ENCODE data around the gene ERCC6L.
"Not testable (repeated sequence)": the region's sequence is repeated elsewhere in the genome, so short reads cannot be mapped to it uniquely, and the experiment has no call there.

The ERCC6L gene

GRCh38 chrX:72220375-72220774, 18.5 kb downstream of the ERCC6L start:
- not testable (repeated sequence) for H2AK5ac ChIP-seq (ENCODE audit: low read depth, low read length); H2AFZ ChIP-seq (ENCODE audit: low read length); H4K91ac ChIP-seq (ENCODE audit: low read depth, low read length, poor library complexity); H4K8ac ChIP-seq (ENCODE audit: low read depth, low read length); H3K79me1 ChIP-seq (ENCODE audit: low read depth, low read length); H3K9ac ChIP-seq (ENCODE audit: low read depth, low read length, poor library complexity); H2BK12ac ChIP-seq (ENCODE audit: low read length); H3K4me1 ChIP-seq (ENCODE audit: control insufficient read depth in 2 of 2, insufficient read depth in 1 of 2, low read depth in 1 of 2, low read length in 2 of 2); H3K4me3 ChIP-seq (ENCODE audit: low read length in 2 of 2); DNase-seq (ENCODE audit: low spot score); H3K4me2 ChIP-seq (ENCODE audit: insufficient read depth, low read length, poor library complexity, severe bottlenecking); H3K14ac ChIP-seq (ENCODE audit: low read length); H2BK120ac ChIP-seq (ENCODE audit: low read depth, low read length); H2BK15ac ChIP-seq (ENCODE audit: low read length); H2BK5ac ChIP-seq (ENCODE audit: low read length); H3K4ac ChIP-seq (ENCODE audit: low read length); H3K27ac ChIP-seq (replicated peaks; ENCODE audit: low read length); H3K23ac ChIP-seq (ENCODE audit: low read depth, low read length, poor library complexity); H3K27me3 ChIP-seq (ENCODE audit: control insufficient read depth in 3 of 3, insufficient read depth in 3 of 3, low read depth in 1 of 3, low read length in 3 of 3); H3K18ac ChIP-seq (ENCODE audit: low read length)
- peaks cover 0 to 22% of the 10 kb centered on the region in 2 donors for H3K36me3 ChIP-seq (replicated peaks in 1 of 2; ENCODE audit: control insufficient read depth in 2 of 2, insufficient read depth in 2 of 2, low read length in 2 of 2)
- peaks cover 0 to 19% of the 10 kb centered on the region in 2 donors for H3K9me3 ChIP-seq (replicated peaks in 1 of 2; ENCODE audit: control insufficient read depth in 2 of 2, insufficient read depth in 1 of 2, low read depth in 1 of 2, low read length in 2 of 2)
- WGBS, 2 donors (ENCODE audit: extremely low coverage in 2 of 2, insufficient read length in 2 of 2, insufficient replicate concordance in 1 of 2) = no CpG with 5 or more reads among the region's 3 CpGs

DNA sequence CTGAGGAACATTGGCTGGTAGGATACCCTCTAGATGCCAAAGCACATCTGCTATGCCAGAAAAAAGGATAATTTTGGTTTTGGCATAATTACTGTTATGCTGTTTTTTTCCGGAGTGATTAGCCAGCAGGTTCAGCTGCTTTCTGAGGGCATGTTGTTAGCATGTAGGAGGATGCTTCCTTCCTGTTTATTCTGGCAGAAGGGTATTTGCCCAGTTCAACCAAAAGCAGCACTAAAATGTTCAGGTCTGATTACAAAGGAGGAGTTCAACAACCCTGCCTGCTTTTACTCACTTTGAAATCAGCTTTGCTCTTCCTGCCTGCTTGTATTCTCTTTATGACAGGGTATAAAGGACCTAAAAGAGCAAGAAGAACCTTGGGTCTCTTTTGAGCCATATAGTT, 21.9 kb downstream of the ERCC6L start:
- H3K4me2 ChIP-seq (ENCODE audit: insufficient read depth, low read length, poor library complexity, severe bottlenecking) = no peak overlapping the region
- peaks cover 0 to 19% of the 10 kb centered on the region in 2 donors for H3K9me3 ChIP-seq (replicated peaks in 1 of 2; ENCODE audit: control insufficient read depth in 2 of 2, insufficient read depth in 1 of 2, low read depth in 1 of 2, low read length in 2 of 2)
- H2BK5ac ChIP-seq (ENCODE audit: low read length) = no peak overlapping the region
- peaks cover 0 to 11% of the 10 kb centered on the region in 2 donors for H3K36me3 ChIP-seq (replicated peaks in 1 of 2; ENCODE audit: control insufficient read depth in 2 of 2, insufficient read depth in 2 of 2, low read length in 2 of 2)
- DNase-seq (ENCODE audit: low spot score) = no peak
- H3K9ac ChIP-seq (ENCODE audit: low read depth, low read length, poor library complexity) = no peak overlapping the region
- H2AFZ ChIP-seq (ENCODE audit: low read length) = no peak overlapping the region
- no peak overlapping the region for H3K18ac ChIP-seq (ENCODE audit: low read length)
- no peak overlapping the region for H2BK12ac ChIP-seq (ENCODE audit: low read length)
- H3K79me1 ChIP-seq (ENCODE audit: low read depth, low read length) = no peaks in the 10 kb centered on the region
- no peaks in the 10 kb centered on the region for H3K4me1 ChIP-seq (ENCODE audit: control insufficient read depth in 2 of 2, insufficient read depth in 1 of 2, low read depth in 1 of 2, low read length in 2 of 2)
- H4K8ac ChIP-seq (ENCODE audit: low read depth, low read length) = no peak overlapping the region
- no peak overlapping the region for H2AK5ac ChIP-seq (ENCODE audit: low read depth, low read length)
- no peak overlapping the region for H3K27ac ChIP-seq (replicated peaks; ENCODE audit: low read length)
- no peak overlapping the region for H2BK120ac ChIP-seq (ENCODE audit: low read depth, low read length)
- no peak overlapping the region for H3K4me3 ChIP-seq (ENCODE audit: low read length in 2 of 2)
- no peak overlapping the region for H2BK15ac ChIP-seq (ENCODE audit: low read length)
- H3K23ac ChIP-seq (ENCODE audit: low read depth, low read length, poor library complexity) = no peak overlapping the region
- no peaks in the 10 kb centered on the region for H3K27me3 ChIP-seq (ENCODE audit: control insufficient read depth in 3 of 3, insufficient read depth in 3 of 3, low read depth in 1 of 3, low read length in 3 of 3)
- H3K14ac ChIP-seq (ENCODE audit: low read length) = no peak overlapping the region
- no peak overlapping the region for H3K4ac ChIP-seq (ENCODE audit: low read length)
- no CpG with 5 or more reads among the region's 1 CpG for WGBS, 2 donors (ENCODE audit: extremely low coverage in 2 of 2, insufficient read length in 2 of 2, insufficient replicate concordance in 1 of 2)
- H4K91ac ChIP-seq (ENCODE audit: low read depth, low read length, poor library complexity) = no peak overlapping the region

DNA sequence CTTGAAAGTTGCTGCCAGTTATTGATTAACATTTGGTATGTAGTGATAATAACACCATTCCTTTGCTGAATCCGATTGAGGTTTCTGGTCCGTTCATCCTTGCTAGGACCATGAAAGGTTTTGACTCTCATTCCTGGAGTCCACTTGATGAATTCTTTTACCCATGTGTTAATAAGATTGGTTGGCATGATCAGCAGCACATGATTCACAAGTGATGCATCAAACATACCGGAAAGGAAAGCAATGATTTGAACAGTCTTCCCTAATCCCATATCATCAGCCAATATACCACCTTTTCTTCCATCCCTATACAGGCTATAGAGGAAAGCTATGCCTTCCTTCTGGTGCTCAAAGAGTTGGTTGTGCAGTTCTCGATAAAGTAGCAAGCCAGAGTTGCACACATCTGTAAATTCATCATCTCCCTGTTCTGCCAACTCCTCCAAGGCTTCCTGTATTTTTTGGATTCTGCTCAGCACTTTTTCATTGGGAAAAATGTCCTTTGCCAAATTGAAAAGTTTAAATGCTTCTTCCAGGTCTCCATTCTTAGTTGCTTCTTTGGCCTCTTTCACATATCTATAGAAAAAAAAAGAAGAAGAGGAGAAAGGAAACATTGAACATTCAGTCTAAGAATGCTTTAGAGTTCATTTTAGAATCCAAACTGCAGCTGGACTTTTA, 30.6 kb downstream of the ERCC6L start:
- no peak overlapping the region for H3K27ac ChIP-seq (replicated peaks; ENCODE audit: low read length)
- H3K4ac ChIP-seq (ENCODE audit: low read length) = no peak overlapping the region
- H3K79me1 ChIP-seq (ENCODE audit: low read depth, low read length) = no peaks in the 10 kb centered on the region
- no peak overlapping the region for H3K9ac ChIP-seq (ENCODE audit: low read depth, low read length, poor library complexity)
- no peak overlapping the region for H2BK15ac ChIP-seq (ENCODE audit: low read length)
- H4K8ac ChIP-seq (ENCODE audit: low read depth, low read length) = no peak overlapping the region
- no CpG with 5 or more reads among the region's 4 CpGs for WGBS, 2 donors (ENCODE audit: extremely low coverage in 2 of 2, insufficient read length in 2 of 2, insufficient replicate concordance in 1 of 2)
- no peak overlapping the region for H2BK12ac ChIP-seq (ENCODE audit: low read length)
- H3K4me2 ChIP-seq (ENCODE audit: insufficient read depth, low read length, poor library complexity, severe bottlenecking) = no peak overlapping the region
- H3K9me3 ChIP-seq (replicated peaks in 1 of 2; ENCODE audit: control insufficient read depth in 2 of 2, insufficient read depth in 1 of 2, low read depth in 1 of 2, low read length in 2 of 2) = peaks cover 0 to 2% of the 10 kb centered on the region in 2 donors
- H3K4me1 ChIP-seq (ENCODE audit: control insufficient read depth in 2 of 2, insufficient read depth in 1 of 2, low read depth in 1 of 2, low read length in 2 of 2) = peaks cover 0 to under 1% of the 10 kb centered on the region in 2 donors
- DNase-seq (ENCODE audit: low spot score) = no peak
- no peaks in the 10 kb centered on the region for H3K27me3 ChIP-seq (ENCODE audit: control insufficient read depth in 3 of 3, insufficient read depth in 3 of 3, low read depth in 1 of 3, low read length in 3 of 3)
- H2AFZ ChIP-seq (ENCODE audit: low read length) = no peak overlapping the region
- H3K18ac ChIP-seq (ENCODE audit: low read length) = no peak overlapping the region
- no peak overlapping the region for H3K14ac ChIP-seq (ENCODE audit: low read length)
- peaks cover 17 to 62% of the 10 kb centered on the region in 2 donors for H3K36me3 ChIP-seq (replicated peaks in 1 of 2; ENCODE audit: control insufficient read depth in 2 of 2, insufficient read depth in 2 of 2, low read length in 2 of 2)
- H2AK5ac ChIP-seq (ENCODE audit: low read depth, low read length) = no peak overlapping the region
- no peak overlapping the region for H2BK5ac ChIP-seq (ENCODE audit: low read length)
- no peak overlapping the region for H3K23ac ChIP-seq (ENCODE audit: low read depth, low read length, poor library complexity)
- H3K4me3 ChIP-seq (ENCODE audit: low read length in 2 of 2) = no peak overlapping the region
- H4K91ac ChIP-seq (ENCODE audit: low read depth, low read length, poor library complexity) = no peak overlapping the region
- no peak overlapping the region for H2BK120ac ChIP-seq (ENCODE audit: low read depth, low read length)

DNA sequence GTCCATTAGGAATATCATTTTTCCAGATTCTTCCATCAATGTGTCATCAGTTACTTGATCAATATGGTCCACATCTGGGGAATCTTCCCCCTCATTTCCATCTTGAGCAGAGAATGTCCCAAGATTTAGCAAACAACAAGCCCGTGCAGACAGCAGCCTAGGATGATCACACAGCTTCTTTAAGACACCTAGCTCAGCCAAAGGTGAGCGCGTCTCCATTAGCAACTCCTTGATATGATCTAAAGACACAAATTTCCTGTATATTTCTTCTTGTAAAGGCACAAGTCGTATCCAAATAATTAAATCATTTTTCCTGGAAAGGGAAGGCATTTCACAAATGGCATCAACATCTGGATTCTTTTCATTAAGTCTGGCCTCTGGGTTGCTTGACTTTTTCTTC, 31.5 kb downstream of the ERCC6L start:
- Histone ChIP-seq H3K27me3 (ENCODE audit: control insufficient read depth in 3 of 3, insufficient read depth in 3 of 3, low read depth in 1 of 3, low read length in 3 of 3) (no peaks in the 10 kb centered on the region), H3K4me2 (ENCODE audit: insufficient read depth, low read length, poor library complexity, severe bottlenecking) (no peak overlapping the region), H2BK12ac (ENCODE audit: low read length) (no peak overlapping the region), H2BK5ac (ENCODE audit: low read length) (no peak overlapping the region), H3K4me1 (ENCODE audit: control insufficient read depth in 2 of 2, insufficient read depth in 1 of 2, low read depth in 1 of 2, low read length in 2 of 2) (peaks cover 0 to 5% of the 10 kb centered on the region in 2 donors), H3K9me3 (replicated peaks in 1 of 2; ENCODE audit: control insufficient read depth in 2 of 2, insufficient read depth in 1 of 2, low read depth in 1 of 2, low read length in 2 of 2) (peaks cover 0 to 2% of the 10 kb centered on the region in 2 donors), H3K27ac (replicated peaks; ENCODE audit: low read length) (no peak overlapping the region), H4K8ac (ENCODE audit: low read depth, low read length) (no peak overlapping the region), H3K14ac (ENCODE audit: low read length) (no peak overlapping the region), H4K91ac (ENCODE audit: low read depth, low read length, poor library complexity) (no peak overlapping the region), H3K4ac (ENCODE audit: low read length) (no peak overlapping the region), H3K36me3 (replicated peaks in 1 of 2; ENCODE audit: control insufficient read depth in 2 of 2, insufficient read depth in 2 of 2, low read length in 2 of 2) (peaks cover 17 to 62% of the 10 kb centered on the region in 2 donors), H2AK5ac (ENCODE audit: low read depth, low read length) (no peak overlapping the region), H2BK120ac (ENCODE audit: low read depth, low read length) (no peak overlapping the region), H3K18ac (ENCODE audit: low read length) (no peak overlapping the region), H3K79me1 (ENCODE audit: low read depth, low read length) (no peaks in the 10 kb centered on the region), H3K23ac (ENCODE audit: low read depth, low read length, poor library complexity) (no peak overlapping the region), H2BK15ac (ENCODE audit: low read length) (no peak overlapping the region), H3K9ac (ENCODE audit: low read depth, low read length, poor library complexity) (no peak overlapping the region), H2AFZ (ENCODE audit: low read length) (no peak overlapping the region), H3K4me3 (ENCODE audit: low read length in 2 of 2) (no peak overlapping the region)
- WGBS, 2 donors (ENCODE audit: extremely low coverage in 2 of 2, insufficient read length in 2 of 2, insufficient replicate concordance in 1 of 2) = no CpG with 5 or more reads among the region's 4 CpGs
- no peak for DNase-seq (ENCODE audit: low spot score)

All from neuronal stem cell (in vitro differentiated cells).